SK-N-SH treated with all-trans-retinoic acid at 6 μM for 48 hours (cell line): Measurements from ENCODE around the gene CACNA2D4.

Experiments
- ATAC-seq: fragments of 200-7000 bp; cut with Tn5 transposase; 3 replicates; pipeline ENCODE4 v1.9.1; 2020; ENCODE audit warnings: mild to moderate bottlenecking, moderate library complexity
- ARNTL ChIP-seq: fragments of 450-650 bp; formaldehyde crosslinking; IDR thresholded peaks from 2 replicates; pipeline ENCODE4 v1.5.0; 2020; ENCODE audit warnings: low read depth, mild to moderate bottlenecking, moderate library complexity, borderline replicate concordance
- BACH2 ChIP-seq: fragments of 250-450 bp; sonication (Bioruptor Pico); IDR thresholded peaks from 2 replicates; pipeline ENCODE4 v1.9.0; 2021; ENCODE audit warnings: mild to moderate bottlenecking, borderline replicate concordance
- CREB5 ChIP-seq: fragments of 250-450 bp; sonication (Bioruptor Pico); IDR thresholded peaks from 2 replicates; pipeline ENCODE4 v1.5.1; 2020; ENCODE audit warnings: low read depth, mild to moderate bottlenecking, moderate library complexity
- CSDC2 ChIP-seq: fragments of 250-450 bp; sonication (Bioruptor Pico); IDR thresholded peaks from 2 replicates; pipeline ENCODE4 v1.5.0; 2020; ENCODE audit warnings: mild to moderate bottlenecking, moderate library complexity
- CSRNP3 ChIP-seq: fragments of 250-450 bp; sonication (Bioruptor Pico); IDR thresholded peaks from 2 replicates; pipeline ENCODE4 v1.5.1; 2021; ENCODE audit warnings: mild to moderate bottlenecking, moderate library complexity
- ESRRG ChIP-seq: fragments of 250-450 bp; sonication (Bioruptor Pico); IDR thresholded peaks from 2 replicates; pipeline ENCODE4 v1.6.1; 2021; ENCODE audit warnings: mild to moderate bottlenecking
- GLIS3 ChIP-seq: fragments of 250-450 bp; sonication (Bioruptor Pico); IDR thresholded peaks from 2 replicates; pipeline ENCODE4 v1.5.0; 2020; ENCODE audit warnings: mild to moderate bottlenecking, moderate library complexity
- ISL1 ChIP-seq: fragments of 250-450 bp; sonication (Bioruptor Pico); IDR thresholded peaks from 2 replicates; pipeline ENCODE4 v2.1.2; 2022; ENCODE audit warnings: mild to moderate bottlenecking, moderate library complexity
- OSR1 ChIP-seq: fragments of 250-450 bp; sonication (Bioruptor Pico); IDR thresholded peaks from 2 replicates; pipeline ENCODE4 v1.8.0; 2022; ENCODE audit warnings: moderate library complexity, mild to moderate bottlenecking, inconsistent platforms
- POU6F1 ChIP-seq: fragments of 250-450 bp; sonication (Bioruptor Pico); IDR thresholded peaks from 2 replicates; pipeline ENCODE4 v1.8.0; 2021; ENCODE audit warnings: low read depth, mild to moderate bottlenecking, moderate library complexity, borderline replicate concordance
- PPARA ChIP-seq: fragments of 250-450 bp; sonication (Bioruptor Pico); IDR thresholded peaks from 2 replicates; pipeline ENCODE4 v1.5.0; 2020; ENCODE audit warnings: mild to moderate bottlenecking, borderline replicate concordance
- RARB ChIP-seq: fragments of 250-450 bp; sonication (Bioruptor Pico); IDR thresholded peaks from 2 replicates; pipeline ENCODE4 v1.8.0; 2021; ENCODE audit warnings: mild to moderate bottlenecking, moderate library complexity
- SNAI2 ChIP-seq: fragments of 250-450 bp; sonication (Bioruptor Pico); IDR thresholded peaks from 2 replicates; pipeline ENCODE4 v1.5.0; 2020; ENCODE audit warnings: mild to moderate bottlenecking, moderate library complexity
- TCF4 ChIP-seq: fragments of 250-450 bp; sonication (Bioruptor Pico); IDR thresholded peaks from 2 replicates; pipeline ENCODE4 v1.8.0; 2021; ENCODE audit warnings: mild to moderate bottlenecking, moderate library complexity, borderline replicate concordance
- TOX ChIP-seq: fragments of 250-450 bp; sonication (Bioruptor Pico); IDR thresholded peaks from 2 replicates; pipeline ENCODE4 v1.8.0; 2021; ENCODE audit warnings: mild to moderate bottlenecking, moderate library complexity, borderline replicate concordance
- TSHZ2 ChIP-seq: fragments of 250-450 bp; sonication (Bioruptor Pico); IDR thresholded peaks from 2 replicates; pipeline ENCODE4 v1.5.0; 2020; ENCODE audit warnings: mild to moderate bottlenecking, moderate library complexity
- ZC3H10 ChIP-seq: fragments of 250-450 bp; sonication (Bioruptor Pico); IDR thresholded peaks from 2 replicates; pipeline ENCODE4 v1.5.1; 2021; ENCODE audit warnings: mild to moderate bottlenecking, moderate library complexity
- ZFP3 ChIP-seq: fragments of 250-450 bp; sonication (Bioruptor Pico); IDR thresholded peaks from 2 replicates; pipeline ENCODE4 v1.5.0; 2020; ENCODE audit warnings: mild to moderate bottlenecking, moderate library complexity
- ZFP30 ChIP-seq: fragments of 450-650 bp; formaldehyde crosslinking; IDR thresholded peaks from 2 replicates; pipeline ENCODE4 v1.5.0; 2022; ENCODE audit warnings: mild to moderate bottlenecking, moderate library complexity
- ZNF70 ChIP-seq: fragments of 450-650 bp; formaldehyde crosslinking; IDR thresholded peaks from 2 replicates; pipeline ENCODE4 v1.5.0; 2020; ENCODE audit warnings: mild to moderate bottlenecking, moderate library complexity
- ZNF8 ChIP-seq: fragments of 450-650 bp; formaldehyde crosslinking; IDR thresholded peaks from 2 replicates; pipeline ENCODE4 v1.5.0; 2020; ENCODE audit warnings: mild to moderate bottlenecking, moderate library complexity

CACNA2D4 gene

GRCh38 chr12:1838994-1839365, 79.5 kb downstream of the CACNA2D4 start:
- TF ChIP-seq OSR1 (no peak), ZNF70 (CRISPR knock-in tag) (no peak), POU6F1 (CRISPR knock-in tag) (no peak), ZC3H10 (CRISPR knock-in tag) (no peak), BACH2 (CRISPR knock-in tag) (no peak), SNAI2 (CRISPR knock-in tag) (no peak), TSHZ2 (CRISPR knock-in tag) (no peak), CREB5 (CRISPR knock-in tag) (no peak), CSRNP3 (CRISPR knock-in tag) (no peak), TCF4 (CRISPR knock-in tag) (no peak), RARB (CRISPR knock-in tag) (no peak), TOX (no peak), PPARA (CRISPR knock-in tag) (no peak), GLIS3 (CRISPR knock-in tag) (no peak), ISL1 (CRISPR knock-in tag) (no peak), ZFP3 (CRISPR knock-in tag) (no peak), ARNTL (CRISPR knock-in tag) (no peak), ZNF8 (CRISPR knock-in tag) (no peak), CSDC2 (CRISPR knock-in tag) (no peak), ZFP30 (CRISPR knock-in tag) (no peak)
- no peak for ATAC-seq

- peak; percentile 40 for ATAC-seq
- TF ChIP-seq RARB (CRISPR knock-in tag) (no peak), ESRRG (CRISPR knock-in tag) (no peak), SNAI2 (CRISPR knock-in tag) (0 out of 2 replicates have a peak, but pooled peaks have one; percentile 30)
Measured at GRCh38 chr12:1838205-1838993, 80.1 kb downstream of the CACNA2D4 start.

GRCh38 chr12:1837541-1838204, 80.8 kb downstream of the CACNA2D4 start:
- peak; percentile 69 for ATAC-seq
- TF ChIP-seq ZFP3 (CRISPR knock-in tag) (no peak), ZNF70 (CRISPR knock-in tag) (no peak), CREB5 (CRISPR knock-in tag) (no peak), ZC3H10 (CRISPR knock-in tag) (no peak), CSDC2 (CRISPR knock-in tag) (no peak), PPARA (CRISPR knock-in tag) (no peak), ARNTL (CRISPR knock-in tag) (no peak), BACH2 (CRISPR knock-in tag) (no peak), ESRRG (CRISPR knock-in tag) (no peak), OSR1 (no peak)
- TF ChIP-seq, all 23 proteins: peak for 0
